ENCODE data around the gene TAS2R1.

The TAS2R1 gene

GRCh38 chr5:9589049-9589835 is 40.9 kb downstream of the TAS2R1 start:
- in situ Hi-C loops (cut with MboI; ENCODE audit: low sequenced_read_pairs), result no loop called here

- in situ Hi-C loops (cut with MboI; ENCODE audit: low sequenced_read_pairs), result no loop called here
Observed at GRCh38 chr5:9588254-9588653, 41.9 kb downstream of the TAS2R1 start.

GRCh38 chr5:9587135-9587534 is 43.0 kb downstream of the TAS2R1 start:
- in situ Hi-C loops (cut with MboI; ENCODE audit: low sequenced_read_pairs), result no loop called here

- in situ Hi-C loops (cut with MboI; ENCODE audit: low sequenced_read_pairs), result no loop called here
Observed at GRCh38 chr5:9582406-9582805, 47.7 kb downstream of the TAS2R1 start.
